ENCODE results near the gene SNX30.

Gene SNX30

DNA sequence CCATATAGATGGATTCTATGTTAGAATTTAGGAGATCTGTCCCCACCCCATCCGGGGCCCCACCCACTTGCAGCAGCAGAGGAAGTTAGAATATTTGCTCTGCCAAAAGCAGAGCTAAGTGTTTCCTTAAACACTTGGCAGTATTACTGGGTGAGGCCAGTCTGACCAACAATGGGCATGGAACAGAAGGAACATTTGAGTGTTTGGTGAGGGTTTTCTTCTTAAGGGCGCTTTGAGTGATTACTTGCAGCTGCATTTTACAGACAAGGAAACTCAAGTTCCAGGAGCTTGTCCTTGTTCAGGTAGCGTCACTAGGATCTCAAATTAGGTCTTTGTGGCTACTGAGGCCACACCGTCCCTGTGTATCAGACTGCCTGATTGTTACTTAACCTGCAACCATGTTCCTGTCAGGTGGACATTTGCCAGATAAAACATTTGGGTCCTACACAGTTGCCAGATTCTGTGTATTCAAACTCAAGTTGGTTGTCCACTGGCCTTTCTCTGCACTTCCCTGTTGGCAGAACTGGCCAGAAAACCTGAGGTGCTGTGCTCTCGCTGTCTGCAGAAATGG is 80.8 kb downstream of the SNX30 start:
- peak; percentile 80 for DNase-seq

DNA sequence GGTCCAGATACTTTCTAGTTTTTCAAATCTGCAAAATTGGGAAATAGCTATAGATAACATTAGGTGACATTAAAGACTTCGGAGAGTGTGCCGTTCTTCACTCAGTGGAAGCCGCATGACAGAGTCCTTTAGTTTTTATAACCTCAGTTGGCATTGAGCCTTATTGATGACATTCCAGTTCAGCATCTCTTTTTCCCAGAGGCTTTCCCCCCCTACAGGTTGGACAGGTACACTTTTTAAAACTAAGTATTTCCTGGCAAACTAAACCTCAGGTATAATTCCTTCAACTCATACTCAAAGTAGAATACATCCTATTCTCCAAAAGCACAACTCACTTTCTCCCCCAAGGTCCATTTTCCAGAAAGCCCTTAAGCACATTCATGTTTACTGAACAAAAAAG is 81.4 kb downstream of the SNX30 start:
- peak; percentile 45 for DNase-seq

DNA sequence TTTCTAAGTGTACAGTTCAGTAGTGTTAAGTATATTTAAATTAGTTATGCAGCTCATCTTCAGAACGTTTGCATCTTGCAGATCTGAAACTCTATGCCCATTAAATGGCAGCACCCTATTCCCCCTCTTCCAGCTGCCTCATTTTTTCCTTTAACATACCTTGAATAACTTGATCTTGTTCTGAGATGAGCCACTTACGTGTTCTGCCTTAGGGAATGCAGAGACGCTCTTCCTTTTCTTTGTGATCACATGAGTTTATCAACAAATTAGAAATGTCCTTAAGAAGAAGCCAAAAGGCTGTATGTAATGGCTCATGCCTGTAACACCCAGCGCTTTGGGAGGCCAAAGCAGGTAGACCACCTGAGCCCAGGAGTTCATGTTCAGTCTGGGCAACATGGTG is 82.5 kb downstream of the SNX30 start:
- no peak for DNase-seq

DNA sequence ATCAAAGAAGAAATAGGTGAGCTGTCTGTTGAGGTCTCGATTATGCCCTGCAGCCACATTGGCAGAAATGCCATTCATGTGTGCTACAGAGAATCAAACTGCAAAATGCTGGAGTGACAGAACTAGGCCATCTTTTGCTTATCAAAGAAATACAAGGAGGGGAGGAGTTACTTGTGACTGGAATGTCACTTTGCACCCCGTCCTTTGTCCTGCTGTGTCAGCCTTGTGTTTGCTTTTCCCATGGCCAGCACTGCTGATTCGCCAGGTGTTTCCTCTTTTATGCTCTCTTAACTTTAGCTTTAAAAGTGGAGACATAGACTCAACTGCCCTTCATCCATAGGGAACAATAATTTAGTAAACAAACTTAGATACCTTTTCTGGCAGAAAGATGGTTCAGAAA is 85.8 kb downstream of the SNX30 start:
- DNase-seq = peak; percentile 96

DNA sequence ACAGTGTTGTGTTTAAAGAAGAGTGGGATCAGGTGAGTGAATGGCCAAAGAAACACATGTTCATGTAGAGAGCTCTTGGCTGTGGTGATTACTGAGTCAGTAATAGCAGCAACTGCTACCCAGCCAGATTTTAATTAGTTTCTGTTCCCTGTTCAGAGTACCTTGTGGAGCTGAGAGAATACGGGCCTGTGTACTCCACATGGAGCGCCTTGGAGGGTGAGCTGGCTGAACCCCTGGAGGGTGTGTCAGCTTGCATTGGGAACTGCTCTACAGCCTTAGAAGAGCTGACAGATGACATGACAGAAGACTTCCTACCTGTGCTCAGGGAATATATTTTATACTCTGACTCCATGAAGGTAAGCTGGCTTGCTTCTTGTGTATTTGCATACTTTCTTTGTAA is 87.8 kb downstream of the SNX30 start:
- DNase-seq = peak; percentile 50

DNA sequence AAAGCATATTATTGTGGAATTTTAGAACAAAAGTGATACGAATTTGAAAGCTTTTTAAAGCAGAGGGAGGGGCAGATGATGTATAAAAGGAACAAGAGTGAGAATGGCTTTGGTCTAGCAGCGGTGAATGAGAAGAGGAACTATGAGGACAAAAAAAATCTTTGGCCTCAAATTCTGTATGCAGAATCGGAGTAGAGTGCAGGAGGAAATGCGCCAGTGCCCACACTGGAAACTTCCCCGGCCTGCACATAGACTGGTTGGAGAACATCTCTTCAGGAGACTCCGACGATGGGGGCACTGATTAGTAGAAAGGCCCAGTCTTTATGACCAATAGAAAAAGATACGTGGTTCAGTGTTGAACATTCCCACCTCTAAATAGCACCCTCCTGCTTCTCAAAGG is 88.8 kb downstream of the SNX30 start:
- no peak for DNase-seq

DNA sequence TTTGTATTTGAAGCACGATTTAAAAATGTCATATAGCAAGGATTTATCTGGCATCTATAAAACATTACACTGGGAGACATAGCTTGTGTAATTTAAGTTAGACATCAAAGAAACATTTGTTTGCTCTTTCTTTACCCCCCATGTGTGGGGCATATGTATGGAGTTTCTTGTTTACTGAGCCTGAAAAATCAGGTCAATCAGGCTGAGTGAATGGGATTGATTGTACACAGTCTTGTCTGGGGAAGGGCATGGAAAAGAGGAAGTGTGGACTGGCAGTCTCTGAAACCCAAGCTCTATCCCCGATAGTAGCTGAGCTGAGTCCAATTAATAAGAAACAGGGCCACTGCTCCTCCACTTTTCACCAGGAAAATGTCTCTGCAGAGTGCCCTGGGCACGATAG is 90.7 kb downstream of the SNX30 start:
- peak; percentile 18 for DNase-seq

DNA sequence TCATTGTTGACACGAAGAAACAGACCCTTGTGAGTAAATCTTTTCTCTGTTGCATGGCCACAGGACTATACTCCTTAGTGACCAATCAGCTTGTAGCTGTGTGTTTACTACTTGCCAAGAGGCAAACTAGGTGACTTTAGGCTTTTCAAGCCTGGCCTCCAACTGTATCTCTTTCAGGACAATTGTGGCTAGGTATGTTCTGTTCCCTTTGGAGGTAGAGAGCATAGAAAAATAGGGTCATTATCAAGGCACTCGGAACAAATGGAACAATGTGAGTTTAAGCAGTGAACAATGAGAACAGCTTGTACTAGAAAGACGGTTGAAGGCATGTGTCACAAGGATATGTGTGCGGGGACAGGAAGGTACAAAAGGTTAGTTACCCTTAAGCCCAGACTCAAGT is 92.0 kb downstream of the SNX30 start:
- DNase-seq = no peak

DNA sequence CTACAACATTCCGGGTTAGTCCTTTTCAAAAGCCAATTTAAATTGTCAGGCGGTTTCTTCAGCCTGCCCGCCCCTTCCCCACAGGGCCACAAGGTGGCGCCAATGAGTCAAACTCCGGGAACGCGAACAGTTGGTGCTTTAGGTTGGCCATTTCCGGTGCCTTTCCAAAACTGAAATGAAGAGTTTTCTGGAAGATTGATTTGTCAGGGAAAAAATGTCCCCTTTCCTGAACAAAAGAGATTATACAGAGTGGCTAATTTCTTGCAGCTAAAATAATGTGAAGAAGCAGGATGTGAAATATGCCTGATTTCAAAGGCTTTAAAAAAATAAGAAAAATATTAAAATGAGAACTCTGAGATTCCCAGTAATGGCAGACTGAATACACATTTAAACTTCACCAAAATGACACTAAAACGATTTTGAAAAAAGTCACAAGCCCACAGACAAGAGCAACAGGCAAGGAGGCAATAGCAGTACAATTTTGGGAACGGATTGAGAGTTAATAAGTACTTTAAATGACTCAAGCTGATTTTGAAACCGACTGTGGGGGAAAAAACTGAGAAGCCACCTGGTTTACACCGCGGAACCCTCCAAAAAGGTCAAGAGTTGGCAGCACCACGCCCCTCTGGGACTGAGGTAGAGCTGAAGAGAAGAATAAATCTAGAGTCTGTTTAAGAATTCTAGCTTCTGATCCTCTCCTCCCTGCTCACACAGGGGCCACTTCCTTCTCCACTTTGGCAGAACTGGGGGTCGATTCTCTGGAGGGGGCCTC is 94.4 kb downstream of the SNX30 start:
- DNase-seq = peak; percentile 38

DNA sequence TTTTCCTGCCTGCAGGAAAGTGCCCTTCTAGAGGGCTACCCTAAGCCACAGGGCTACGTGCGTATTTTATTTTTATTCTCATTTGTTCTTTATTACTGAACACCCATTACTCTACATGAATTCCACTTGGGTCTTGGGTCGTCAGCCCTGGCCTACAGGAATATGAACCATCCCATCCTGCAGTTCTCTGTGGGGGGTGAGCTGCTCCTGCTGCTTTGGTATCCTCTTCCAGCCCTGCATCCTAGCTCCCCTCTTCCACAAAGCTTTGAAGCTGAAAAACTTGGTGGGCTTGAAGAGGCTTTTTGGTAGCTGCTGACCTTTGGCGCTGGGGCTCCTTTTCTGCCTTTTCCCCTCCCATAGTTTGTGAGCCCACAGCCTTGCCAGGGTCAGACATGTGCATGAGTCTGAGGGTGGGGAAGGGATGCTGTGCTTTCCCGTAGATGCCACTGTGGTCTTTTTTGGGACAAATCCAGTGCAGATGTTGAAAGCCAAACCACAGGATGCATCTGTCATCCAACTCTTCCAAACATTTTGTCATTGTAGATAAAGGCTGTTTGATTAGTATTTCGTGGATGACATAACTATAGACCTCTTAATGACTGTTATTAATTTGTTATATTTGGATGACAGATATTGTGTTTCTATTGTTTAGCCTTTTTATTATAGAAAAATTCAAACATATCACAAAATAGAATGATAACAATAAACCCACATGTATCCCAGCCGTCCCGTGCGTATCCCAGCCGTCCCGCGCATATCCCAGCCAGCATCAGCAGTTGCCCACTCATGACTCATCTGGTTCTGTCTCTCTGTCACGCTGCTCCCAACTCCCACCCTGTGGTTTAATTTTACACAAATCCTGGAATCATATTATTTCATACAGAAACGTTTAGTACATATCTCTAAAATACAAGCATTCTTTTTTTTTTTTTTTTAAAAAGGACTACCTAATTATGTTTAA is 96.2 kb downstream of the SNX30 start:
- DNase-seq = no peak

DNA sequence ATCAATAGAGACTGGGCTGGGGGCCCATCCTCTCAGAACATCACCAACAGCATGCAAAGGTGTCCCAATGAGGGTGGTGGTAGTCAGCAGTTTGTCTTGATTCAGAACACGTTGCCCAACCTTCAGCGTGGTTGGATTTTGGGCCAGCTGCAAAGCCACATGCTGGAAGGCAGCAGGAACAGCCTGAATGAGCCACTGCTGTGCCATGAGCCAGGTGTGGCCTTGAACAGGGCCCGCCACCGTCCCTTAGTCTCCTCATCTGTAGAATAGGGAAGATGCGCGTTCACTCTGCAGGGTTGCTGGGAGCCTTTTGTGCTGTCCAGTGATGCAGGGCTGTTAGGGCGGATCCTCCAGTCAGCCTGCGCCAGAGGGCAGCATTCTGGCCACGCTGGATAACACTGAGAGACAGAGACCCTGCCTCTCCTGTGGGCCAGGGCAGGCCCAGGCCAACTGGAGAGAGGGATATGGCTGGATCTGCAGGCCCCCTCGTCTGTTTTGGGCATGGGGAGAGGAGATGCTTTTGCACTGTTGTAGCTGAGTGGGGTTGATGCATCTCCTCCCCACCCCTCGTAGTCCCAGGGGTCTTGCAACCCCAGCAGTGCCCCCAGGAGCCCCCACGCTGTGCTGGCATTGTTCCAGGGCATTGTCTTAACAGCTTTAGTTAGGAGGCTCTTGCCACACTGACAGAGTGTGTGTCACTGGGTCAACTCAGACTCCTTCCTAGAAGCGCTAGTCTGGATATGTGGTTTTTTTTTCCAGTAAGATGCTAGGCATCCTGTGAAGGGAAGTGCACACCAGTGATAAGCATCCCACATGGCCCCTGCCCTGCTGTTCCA is 98.0 kb downstream of the SNX30 start:
- no peak for DNase-seq

DNA sequence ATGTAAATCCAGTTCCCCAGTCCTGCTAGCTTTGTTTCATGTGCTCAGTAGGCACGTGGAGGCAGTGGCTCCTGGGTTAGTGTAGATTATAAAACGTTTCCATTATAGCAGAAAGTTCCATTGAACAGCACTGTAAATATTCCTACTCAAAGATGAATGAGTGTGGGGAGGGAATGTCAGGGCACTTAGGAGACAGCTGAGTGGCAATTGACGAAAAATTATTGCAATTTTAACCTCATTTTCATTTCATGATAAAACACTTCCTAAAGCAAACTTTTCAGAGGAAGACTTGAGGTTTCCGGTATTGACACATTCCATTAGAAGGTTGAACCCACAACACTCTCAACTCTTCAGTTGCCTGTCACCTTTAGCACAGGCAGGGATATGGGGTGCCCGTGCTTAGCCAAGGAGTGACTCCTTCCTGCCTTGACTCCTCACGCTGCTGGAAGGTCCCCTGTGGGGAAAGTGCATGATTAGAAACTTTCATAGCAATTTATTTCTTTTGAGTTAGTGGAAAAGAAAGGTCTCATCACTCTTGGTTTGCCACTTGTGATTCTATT is 98.9 kb downstream of the SNX30 start:
- DNase-seq = no peak

DNA sequence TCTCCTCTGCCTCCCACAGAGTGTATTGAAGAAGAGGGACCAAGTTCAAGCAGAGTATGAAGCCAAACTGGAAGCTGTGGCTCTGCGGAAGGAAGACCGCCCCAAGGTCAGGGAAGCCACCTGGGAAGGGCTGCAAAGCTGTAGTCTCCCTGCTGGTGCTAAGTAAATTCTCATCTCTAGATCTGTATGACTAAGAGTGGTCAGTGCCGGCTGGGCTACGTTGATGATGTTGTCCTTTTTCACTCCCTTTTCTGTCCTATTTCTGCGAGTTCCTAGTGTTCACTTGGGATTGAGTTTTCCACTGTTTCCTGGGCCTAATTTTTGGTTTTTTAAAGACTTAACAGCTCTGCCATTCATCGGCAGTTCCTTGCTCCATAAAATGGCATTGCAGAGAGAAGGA is 100.3 kb downstream of the SNX30 start:
- DNase-seq = no peak

DNA sequence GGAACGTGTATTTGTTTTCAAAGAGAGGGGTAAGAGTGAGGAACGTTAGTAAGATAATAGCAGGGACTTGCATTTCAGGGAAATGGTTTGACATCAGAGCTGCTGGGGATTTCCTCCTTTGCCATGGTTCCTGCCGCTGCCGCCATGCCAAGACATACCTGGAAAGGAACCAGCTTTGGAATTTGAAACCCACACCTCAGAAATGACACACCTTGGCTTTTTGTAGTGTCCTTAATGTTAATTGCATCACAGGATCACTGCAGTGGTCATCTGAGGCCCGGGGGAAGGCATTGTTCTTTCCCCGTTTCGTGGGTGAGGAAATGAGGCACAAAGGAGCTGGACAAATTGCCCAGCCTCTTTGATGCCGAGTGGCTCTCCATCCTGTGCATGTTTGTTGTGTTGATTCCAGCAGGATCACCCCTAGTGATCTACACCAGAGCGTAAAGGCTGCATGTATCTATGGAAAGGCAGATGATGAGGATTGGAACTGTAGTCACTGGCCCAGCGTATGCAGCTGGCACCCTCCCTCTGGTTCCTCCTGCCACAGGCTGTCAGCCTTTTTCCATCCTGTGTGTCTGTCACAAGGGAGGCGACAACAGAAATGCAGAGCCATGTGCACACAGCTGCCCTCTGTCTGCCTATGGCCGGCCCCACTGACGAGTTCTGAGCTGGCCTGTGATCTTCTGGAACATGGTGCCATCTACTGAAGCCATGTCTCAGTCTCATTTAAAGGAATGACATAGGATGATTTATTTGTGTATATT is 102.4 kb downstream of the SNX30 start:
- DNase-seq = peak; percentile 22

DNA sequence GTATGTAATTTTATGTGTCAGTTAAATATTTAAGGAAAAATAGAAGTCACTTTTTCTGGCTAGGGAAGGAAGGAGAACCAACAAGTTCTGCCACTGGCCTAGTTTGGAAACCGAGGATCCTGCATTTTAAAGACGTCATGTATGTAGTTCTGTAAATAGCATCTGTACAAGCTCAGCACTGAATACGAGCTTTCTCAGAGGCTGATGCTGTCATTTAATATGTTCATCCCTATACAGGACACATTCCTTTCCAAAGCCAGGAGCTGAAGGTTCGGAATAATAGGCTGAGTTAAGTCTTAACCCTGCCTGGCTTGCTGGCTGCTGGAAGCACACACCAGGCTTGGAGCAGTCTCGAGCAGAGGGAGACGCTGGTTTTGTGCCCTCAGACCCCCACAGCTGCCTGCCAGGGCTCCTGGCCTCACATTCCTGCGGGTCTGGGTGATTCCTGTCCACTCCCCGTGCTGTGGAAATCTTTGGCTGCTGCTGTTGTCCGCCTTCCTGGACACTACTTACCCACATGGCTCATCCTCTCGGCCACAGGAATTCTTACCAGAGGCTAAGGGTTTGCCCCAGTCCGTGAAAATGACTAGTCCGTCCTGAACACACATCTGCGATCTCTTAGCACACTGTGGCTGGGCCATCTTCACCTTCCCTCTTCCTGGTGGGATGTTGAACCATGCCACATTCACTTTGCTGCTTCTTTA is 103.5 kb downstream of the SNX30 start:
- DNase-seq = no peak

DNA sequence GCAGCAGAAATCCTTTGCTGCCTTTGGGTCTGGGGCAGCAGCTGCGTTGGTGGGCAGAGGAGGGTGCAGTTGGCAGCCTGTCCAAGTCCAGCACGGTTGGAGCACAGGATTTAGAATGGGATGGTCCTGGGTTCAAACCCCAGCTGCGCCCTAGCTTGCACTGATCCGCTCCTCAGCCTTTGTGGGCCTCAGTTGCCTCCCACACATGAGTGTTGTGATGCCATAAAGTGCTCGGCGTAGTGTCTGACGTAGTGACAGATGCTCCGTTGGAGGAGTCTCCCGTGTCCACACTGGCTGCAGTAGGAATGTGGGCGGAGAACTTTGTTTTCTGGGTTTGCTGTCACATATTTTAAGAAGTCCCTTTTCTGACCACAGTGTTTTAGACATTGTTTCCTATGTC is 104.1 kb downstream of the SNX30 start:
- DNase-seq = no peak

DNA sequence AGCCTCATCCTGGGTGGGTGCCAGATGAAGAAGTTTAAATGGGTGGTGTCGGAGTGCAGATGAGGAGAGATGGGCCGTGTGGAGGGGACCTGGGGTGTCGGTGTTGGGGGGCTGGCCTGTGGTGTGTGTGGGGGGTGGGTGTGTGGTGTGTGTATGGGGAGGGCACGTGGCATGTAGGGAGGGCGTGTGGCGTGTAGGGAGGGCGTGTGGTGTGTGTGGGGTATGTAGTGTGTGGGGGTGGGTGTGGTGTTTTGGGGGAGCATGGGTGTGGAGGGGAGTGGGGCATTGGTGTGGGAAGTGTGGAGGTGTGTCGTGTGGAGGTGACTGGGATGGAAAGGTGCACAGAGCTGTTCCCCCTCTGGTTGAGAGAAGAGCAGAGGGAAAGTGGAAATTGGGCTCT is 105.6 kb downstream of the SNX30 start:
- DNase-seq = no peak

DNA sequence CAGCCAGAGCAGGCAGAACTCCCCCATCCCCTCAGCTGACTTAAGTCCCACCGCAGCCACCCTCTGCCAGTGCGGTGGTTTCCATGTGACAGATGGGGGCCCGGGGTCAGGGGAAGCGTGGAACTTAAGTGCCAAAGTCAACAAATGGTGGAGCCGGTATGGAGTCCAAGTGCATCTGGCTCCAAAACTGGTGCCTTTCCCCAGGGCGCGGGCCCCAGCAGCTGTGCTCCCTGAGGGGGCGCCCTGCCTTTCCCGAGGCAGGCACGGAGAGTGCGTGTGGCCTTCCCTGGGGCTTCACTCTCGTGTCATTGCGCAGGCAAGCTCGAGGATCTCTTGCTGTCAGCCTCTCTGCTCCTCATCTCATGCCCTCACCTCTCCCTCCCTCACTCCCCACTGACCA is 106.3 kb downstream of the SNX30 start:
- peak; percentile 5 for DNase-seq

DNA sequence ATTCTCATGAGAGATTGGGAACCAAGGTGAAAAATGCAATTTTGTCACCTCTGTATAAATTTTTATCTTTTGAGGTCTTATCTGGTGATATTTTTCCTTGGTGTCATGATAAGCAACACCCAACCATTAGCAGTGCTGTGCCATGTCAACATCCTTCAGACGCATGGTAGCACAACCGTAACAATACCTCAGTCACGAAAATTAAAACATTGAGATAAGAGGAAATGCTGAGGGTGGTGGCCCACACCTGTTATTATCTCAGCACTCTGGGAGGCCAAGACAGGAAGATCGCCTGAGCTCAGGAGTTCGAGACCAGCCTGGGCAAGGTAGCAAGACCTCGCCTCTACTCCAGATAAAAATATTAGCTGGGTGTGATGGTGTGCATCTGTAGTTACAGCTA is 107.4 kb downstream of the SNX30 start:
- no peak for DNase-seq

DNA sequence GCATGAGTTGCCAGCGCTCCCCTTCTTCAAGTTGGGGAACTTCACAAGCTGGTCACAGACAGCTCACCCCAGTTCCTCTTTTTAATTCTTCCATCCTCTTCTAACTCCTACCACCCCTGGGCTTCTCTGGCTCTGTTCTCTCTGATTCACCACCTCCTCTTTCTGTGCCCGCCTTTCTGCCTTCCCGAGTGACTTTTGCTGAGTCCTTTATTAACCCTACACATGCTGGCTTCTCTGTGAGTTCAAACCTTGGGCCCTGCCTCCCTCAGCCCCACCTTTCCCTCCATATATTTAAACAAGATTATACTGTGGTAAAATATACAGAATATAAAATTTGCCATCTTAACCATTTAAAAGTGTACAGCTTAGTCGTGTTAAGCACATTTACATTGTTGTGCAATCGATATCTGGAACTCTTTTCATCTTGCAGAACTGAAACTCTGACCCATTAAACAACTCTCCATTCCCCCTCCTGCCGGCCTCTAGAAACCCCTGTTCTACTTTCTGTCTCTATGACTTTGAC is 108.1 kb downstream of the SNX30 start:
- DNase-seq = no peak

DNA sequence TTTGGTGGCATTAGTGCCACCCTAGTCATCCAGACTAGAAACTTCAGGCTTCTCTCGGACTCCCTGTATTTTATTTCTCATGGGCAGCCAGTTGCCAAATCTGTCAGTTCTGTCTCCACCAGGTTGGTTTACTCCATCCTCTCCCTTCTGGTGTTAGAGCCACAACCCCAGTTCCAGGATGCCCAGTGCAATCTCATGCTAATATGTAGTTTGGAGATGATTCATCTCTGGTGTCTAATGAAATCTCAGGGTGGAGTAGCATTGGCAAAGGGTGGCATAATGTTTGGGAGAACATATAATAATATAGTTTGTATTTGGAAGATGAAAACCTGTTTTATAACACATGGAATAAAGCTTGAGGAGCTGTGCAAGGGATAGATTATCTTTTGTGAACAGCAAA is 109.9 kb downstream of the SNX30 start:
- DNase-seq = no peak

All from NCI-H510A treated with DMSO at 0.1 percent for 48 hours (cell line).